NB4 (cell line): Measurements from ENCODE around the gene CADPS2.

Experiments used
- DNase-seq: peaks from one replicate; pipeline ENCODE4 v3.0.0; 2010; ENCODE audit warnings: low read depth
- H3K4me3 ChIP-seq: one replicate; pipeline ENCODE4 v1.5.1; 2011; ENCODE audit warnings: mild to moderate bottlenecking, low read depth, low read length, moderate library complexity
- MAX ChIP-seq: IDR thresholded peaks from 2 replicates; pipeline ENCODE4 v1.6.1; 2011; ENCODE audit warnings: low read depth, low read length
- MYC ChIP-seq: IDR thresholded peaks from 2 replicates; pipeline ENCODE4 v1.6.1; 2011; ENCODE audit warnings: low read depth, low read length
- POLR2A ChIP-seq: IDR thresholded peaks from 2 replicates; pipeline ENCODE4 v1.6.1; 2011; ENCODE audit warnings: mild to moderate bottlenecking; ENCODE audit not compliant: insufficient read length; ENCODE audit errors: extremely low read depth
- TF ChIP-seq, protein P1 (sequence below): IDR thresholded peaks from one replicate; pipeline ENCODE4 v1.5.1; 2012; ENCODE audit warnings: low read depth, low read length

Gene CADPS2

GRCh38 chr7:122790591-122790990, 95.7 kb downstream of the CADPS2 start:
- DNase-seq, result no peak
- TF ChIP-seq MYC (no peak), POLR2A (no peak), MAX (no peak)
- TF ChIP-seq, protein P1, sequence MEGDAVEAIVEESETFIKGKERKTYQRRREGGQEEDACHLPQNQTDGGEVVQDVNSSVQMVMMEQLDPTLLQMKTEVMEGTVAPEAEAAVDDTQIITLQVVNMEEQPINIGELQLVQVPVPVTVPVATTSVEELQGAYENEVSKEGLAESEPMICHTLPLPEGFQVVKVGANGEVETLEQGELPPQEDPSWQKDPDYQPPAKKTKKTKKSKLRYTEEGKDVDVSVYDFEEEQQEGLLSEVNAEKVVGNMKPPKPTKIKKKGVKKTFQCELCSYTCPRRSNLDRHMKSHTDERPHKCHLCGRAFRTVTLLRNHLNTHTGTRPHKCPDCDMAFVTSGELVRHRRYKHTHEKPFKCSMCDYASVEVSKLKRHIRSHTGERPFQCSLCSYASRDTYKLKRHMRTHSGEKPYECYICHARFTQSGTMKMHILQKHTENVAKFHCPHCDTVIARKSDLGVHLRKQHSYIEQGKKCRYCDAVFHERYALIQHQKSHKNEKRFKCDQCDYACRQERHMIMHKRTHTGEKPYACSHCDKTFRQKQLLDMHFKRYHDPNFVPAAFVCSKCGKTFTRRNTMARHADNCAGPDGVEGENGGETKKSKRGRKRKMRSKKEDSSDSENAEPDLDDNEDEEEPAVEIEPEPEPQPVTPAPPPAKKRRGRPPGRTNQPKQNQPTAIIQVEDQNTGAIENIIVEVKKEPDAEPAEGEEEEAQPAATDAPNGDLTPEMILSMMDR, result no peak
- H3K4me3 ChIP-seq, result no peak overlapping the region

DNA sequence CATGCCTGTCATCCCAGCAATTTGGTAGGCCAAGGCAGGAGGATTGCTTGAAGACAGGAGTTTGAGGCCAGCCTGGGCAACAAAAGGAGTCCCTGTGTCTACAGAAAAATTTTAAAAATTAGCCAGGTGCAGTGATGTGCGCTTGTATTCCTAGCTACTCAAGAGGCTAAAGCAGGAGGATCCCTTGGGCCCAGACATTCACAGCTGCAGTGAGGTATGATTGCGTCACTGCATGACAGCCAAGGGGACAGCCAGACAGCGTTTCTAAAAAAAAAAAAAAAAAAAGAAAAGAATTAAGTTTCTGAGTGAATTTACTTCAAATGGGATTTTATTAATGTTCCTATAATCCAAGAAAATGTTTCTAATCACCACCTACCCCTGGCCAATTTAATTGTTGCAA, 96.1 kb downstream of the CADPS2 start:
- TF ChIP-seq MAX, result no peak
- TF ChIP-seq, protein P1, result no peak
- peak; percentile 43 for DNase-seq
- no peak overlapping the region for H3K4me3 ChIP-seq

- TF ChIP-seq MAX (no peak), MYC (no peak), POLR2A (no peak)
- TF ChIP-seq, protein P1, result no peak
- DNase-seq, result no peak
- H3K4me3 ChIP-seq, result no peak overlapping the region
Measured at GRCh38 chr7:122789156-122789555, 97.1 kb downstream of the CADPS2 start.

- no peak for DNase-seq
- H3K4me3 ChIP-seq, result no peak overlapping the region
- TF ChIP-seq, protein P1, result no peak
- TF ChIP-seq MAX (no peak), MYC (no peak), POLR2A (no peak)
Measured at GRCh38 chr7:122770686-122771335, 115.4 kb downstream of the CADPS2 start.

GRCh38 chr7:122768827-122769226, 117.4 kb downstream of the CADPS2 start:
- H3K4me3 ChIP-seq, result no peak overlapping the region
- DNase-seq, result no peak
- TF ChIP-seq MYC (no peak), POLR2A (no peak), MAX (no peak)
- TF ChIP-seq, protein P1, result no peak

- DNase-seq, result no peak
- no peak overlapping the region for H3K4me3 ChIP-seq
- TF ChIP-seq, protein P1, result no peak
- TF ChIP-seq POLR2A, result no peak
- no peak for TF ChIP-seq MYC
- TF ChIP-seq MAX, result no peak
Measured at GRCh38 chr7:122767339-122767738, 118.9 kb downstream of the CADPS2 start.
